Fibroblast of gingiva (primary cell): ENCODE data around the gene RNF31.
A peak's percentile ranks its signal among the peaks of the same experiment; 100 is the strongest.

Source experiments
- DNase-seq: peaks from one replicate; pipeline ENCODE4 v3.0.0-alpha.2; 2011; ENCODE audit warnings: low read depth

RNF31 gene

DNA sequence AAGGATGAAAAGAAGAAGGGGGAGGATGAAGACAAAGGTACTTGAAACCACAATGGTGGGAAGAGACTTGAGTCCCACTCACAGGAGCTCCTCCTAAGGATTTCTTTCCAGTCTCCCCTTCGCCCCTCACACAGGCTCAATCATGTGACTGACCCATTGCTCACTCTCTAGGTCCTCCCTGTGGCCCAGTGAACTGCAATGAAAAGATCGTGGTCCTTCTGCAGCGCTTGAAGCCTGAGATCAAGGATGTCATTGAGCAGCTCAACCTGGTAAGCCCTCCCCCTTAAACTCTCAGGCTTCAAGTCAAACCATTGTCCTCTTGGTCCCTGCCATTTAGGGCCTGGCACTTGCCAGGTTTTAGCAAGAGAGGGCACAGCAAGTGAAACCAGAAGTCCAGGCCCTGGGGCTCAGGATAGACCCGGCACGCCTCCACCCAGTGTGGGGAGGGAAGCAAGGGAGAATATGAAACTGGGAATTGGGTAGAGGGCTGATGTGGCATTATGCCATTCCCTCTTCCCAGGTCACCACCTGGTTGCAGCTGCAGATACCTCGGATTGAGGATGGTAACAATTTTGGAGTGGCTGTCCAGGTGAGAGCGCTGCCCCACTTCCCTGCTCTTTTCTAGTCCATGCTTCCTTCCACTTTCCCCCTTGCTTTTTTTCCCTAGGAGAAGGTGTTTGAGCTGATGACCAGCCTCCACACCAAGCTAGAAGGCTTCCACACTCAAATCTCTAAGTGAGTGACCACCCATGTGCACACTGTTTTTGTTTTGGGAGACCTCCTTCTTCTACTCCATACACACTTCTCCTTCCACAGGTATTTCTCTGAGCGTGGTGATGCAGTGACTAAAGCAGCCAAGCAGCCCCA is 9.5 kb upstream of the RNF31 start:
- no peak for DNase-seq

DNA sequence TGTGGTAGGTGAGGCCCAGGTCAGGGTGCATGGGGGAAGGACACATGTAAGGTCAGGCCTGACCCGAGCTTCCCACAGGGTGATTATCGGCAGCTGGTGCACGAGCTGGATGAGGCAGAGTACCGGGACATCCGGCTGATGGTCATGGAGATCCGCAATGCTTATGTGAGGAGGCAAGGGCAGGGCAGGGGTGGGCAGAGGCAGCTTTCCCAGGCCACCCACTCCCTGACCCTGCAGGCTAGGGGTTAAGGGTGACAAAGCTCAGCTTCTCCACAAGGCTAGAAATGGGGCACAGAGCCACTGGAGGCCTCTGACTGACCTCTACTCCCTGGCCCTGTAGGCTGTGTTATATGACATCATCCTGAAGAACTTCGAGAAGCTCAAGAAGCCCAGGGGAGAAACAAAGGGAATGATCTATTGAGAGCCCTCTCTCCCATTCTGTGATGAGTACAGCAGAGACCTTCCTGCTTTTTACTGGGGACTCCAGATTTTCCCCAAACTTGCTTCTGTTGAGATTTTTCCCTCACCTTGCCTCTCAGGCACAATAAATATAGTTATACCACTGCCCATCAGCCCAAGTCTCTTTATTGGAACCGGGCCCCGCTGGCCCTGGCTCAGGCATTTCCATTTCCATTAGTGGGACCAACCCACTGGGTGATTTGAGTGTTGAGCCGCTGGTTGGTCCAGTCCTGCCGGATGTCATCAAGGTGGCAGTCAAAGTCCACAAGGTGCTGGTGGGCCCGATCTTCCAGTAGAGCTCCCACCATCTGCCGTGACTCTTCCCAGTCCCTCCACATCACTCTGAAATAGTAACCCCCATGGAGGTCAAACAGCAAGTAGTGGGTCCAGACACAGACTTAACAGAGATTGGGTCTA is 8.7 kb upstream of the RNF31 start:
- DNase-seq = no peak

DNA sequence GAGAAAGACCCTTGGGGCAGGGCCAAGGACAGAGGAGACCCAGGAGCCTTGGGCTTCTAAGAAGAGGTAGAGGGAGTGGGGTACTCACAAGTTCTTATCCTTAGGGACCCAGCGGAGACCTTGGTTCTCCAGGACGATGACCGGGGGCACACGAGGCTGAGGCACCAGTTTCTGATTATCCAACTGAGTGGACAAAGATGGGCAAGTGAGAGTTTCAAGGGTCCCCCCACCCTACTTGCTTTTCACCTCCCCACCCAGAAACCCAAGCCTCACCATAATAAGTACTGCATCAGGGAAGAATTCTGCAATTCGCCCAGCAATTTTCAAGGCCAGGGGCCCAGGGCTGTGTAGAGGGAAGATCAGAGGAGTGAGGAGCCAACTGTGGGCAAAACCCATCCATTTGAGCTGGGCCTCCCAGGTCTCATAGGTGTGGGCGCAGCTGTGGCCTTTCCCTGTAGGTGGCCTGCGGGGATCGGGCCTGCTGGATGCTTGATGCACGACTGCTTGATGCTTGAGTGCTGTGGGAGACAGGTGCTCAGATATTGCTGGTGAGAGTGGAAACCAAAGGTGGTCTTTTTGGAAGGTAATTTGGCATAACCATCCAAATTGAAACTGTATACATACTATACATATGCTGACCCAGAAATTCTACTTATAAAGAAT is 7.9 kb upstream of the RNF31 start:
- no peak for DNase-seq

DNA sequence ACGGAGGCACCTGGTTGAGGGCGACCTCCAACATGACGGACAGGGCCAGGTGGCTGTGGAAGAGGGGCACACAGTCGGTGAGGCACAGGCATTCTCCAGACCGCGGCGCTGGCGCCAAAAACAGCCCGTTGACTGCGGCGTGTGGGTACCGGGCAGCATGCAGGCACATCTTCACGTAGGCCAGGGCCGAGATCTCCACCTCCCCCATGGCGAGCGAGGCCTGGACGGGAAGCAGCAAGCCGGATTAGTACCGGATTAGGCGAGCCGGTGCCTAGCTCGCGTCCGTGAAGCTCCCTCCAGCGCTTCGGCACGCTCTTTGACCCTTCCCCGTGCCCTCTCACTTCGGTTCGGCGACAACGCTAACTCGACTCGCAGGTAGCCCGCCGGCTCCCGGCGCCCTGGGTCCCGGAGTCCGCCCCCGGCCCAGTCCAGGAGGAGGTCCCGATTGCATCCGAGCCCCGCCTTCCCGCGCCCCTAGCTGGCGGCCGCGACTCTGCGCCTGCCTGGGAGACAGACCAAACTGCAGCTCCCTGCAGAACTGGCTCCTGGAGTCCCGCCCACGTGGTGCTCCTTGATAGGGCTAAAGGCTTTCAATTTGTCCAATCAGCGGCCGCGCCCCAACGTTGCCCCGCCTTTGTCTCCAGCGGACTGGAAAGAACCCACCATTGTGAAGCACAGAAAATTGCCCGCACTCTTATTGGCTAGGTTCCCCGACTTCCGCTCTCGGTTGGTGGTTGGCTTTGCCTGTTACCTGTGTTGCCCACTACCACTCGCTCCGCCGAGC is 6.0 kb upstream of the RNF31 start, which contains the start of gene EMC9:
Gene EMC9, minus strand, starts transcription at position 495 of the 784 bp plus-strand sequence. Its CDS starts 287 bp downstream, at position 208.
- peak; percentile 98 for DNase-seq

DNA sequence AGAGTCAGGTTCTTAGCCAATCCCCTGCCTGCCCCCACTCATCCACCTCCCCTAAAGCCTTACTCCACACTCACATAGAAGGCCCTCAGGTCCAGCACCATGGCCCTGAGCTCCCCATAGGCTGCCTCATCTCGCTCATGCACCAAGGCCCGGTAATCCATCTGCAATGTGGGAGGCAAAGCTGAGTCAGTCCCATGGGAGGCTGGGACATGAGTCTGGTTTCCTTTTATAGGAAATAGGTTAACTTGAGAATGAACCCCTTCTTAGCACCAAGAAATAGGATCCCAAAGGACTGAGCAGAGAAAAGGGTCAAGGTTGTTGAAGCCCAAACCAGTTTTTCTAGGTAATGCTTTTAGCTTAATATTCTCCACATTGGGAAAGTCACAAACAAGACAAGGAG is 3.8 kb upstream of the RNF31 start:
- DNase-seq = peak; percentile 44

DNA sequence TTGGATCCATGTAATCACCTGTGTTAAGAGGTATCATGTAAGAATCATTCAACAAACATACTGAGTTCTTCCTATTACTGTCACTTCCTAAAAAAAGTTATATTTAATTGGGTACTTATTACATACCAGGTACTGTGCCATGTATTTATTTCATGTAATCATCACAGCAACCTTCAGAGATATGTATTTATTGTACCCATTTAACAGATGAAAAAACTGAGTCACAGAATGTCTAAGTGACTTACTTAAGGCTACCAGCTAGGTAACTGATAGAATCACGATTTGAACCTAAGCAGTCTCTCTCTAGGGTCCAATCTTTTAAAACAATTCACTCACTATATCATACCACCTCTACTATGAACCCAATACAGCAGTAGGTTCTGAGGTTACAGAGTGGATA is 2.8 kb upstream of the RNF31 start:
- no peak for DNase-seq

DNA sequence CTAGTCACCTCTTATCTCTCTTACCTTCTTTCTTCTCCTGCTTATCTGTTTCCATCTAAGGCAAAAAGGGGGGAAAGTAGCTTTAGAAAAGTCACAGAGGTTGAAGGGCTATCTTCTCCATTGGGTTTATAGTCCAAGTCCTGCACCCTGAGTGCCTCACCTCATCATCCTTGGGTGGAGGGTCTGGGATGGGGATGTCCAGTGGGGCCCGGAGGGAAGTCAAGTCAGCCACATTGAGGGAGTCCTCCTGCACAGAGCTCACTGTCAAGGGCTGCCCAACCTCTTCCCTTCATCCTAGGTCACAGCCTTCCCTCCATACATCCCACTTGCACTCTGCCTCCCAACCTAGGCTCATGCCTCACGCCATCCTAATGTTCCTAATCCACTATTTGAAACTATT is 2.1 kb upstream of the RNF31 start:
- DNase-seq = no peak

DNA sequence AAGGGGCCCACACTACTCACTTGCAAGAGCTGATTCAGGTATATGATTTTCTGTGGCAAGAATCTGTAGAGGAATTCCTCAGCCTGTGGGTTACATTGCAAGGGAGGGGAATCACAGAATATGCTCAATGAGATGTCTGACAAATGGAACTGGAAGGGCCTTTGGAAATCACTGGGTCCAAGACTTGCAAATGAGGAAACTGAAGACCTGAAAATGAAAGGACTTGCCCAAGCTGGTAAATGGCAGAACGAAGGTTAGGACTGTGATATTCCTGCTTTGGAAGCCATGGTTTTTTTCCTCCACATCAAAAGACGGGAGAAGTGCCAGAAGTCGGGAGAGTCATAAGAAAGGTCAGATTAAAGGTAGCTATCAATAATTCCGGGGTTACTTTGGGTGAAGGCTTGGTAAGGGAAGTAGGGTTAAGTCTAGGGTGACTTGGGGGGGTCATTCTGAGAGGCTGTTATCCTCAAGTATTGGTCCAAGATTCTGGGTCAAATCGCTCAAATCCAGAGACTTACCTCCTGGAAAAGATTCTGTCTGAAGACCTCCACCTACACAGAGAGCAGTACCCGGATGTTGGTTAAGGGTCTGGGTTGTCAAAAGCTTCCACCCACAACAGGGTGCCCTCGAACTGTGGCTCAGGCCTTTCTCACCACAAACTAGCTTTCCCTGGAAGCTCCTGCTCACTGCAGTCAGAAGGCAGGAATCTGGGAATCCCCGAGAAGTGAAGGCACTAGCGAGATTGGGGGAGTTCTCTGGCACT is 1.4 kb upstream of the RNF31 start:
- no peak for DNase-seq

DNA sequence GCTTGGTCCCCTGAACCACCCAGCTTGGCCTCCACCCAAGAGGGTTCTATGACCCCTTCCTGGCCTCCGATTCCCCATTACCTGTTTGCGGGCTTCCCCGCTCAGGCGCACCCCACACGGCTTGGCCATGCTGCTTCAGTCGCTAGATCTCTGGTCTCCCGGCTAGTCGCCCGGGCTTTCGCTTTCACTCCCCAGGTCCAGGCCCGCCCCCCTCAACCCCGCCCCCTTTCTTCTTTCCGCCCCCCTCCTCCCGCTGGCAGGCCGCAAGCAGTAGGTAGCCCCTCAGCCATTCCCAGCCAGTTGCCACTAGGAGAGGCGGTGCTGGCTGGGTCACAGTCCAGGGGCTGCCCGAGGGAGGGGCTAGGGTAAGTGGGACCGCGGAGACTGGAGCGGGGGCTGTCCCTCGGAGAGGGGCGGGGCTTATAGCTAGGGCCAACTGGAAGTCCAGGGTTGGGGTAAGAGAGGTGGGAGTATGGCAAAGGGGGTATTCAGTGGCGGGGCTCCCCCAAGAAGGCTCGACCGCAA is 783 bp upstream of the RNF31 start, which contains the start of gene PSME2:
Gene PSME2, minus strand, starts transcription at position 158 of the 525 bp plus-strand sequence. Its CDS starts 29 bp downstream, at position 129.
- DNase-seq = peak; percentile 96

DNA sequence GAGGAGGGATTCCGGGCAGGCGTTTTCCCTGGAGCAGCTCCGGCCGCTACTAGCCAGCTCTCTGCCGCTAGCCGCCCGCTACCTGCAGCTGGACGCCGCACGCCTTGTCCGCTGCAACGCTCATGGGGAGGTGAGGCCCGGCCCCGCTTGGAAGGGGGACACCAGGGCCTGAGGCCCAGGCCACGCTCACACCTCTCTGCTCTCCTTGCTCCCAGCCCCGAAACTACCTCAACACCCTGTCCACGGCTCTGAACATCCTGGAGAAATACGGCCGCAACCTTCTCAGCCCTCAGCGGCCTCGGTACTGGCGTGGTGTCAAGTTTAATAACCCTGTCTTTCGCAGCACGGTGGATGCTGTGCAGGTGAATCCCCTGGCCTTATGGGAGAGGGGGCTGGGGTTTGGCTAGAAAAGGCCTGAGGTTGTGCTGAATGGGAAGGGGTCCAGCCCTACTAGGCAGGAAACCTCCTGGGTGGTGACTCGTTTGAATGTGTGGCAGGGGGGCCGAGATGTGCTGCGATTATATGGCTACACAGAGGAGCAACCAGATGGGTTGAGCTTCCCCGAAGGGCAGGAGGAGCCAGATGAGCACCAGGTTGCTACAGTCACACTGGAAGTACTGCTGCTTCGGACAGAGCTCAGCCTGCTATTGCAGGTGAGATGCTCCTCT is 597 bp downstream of the RNF31 start:
- DNase-seq = no peak

DNA sequence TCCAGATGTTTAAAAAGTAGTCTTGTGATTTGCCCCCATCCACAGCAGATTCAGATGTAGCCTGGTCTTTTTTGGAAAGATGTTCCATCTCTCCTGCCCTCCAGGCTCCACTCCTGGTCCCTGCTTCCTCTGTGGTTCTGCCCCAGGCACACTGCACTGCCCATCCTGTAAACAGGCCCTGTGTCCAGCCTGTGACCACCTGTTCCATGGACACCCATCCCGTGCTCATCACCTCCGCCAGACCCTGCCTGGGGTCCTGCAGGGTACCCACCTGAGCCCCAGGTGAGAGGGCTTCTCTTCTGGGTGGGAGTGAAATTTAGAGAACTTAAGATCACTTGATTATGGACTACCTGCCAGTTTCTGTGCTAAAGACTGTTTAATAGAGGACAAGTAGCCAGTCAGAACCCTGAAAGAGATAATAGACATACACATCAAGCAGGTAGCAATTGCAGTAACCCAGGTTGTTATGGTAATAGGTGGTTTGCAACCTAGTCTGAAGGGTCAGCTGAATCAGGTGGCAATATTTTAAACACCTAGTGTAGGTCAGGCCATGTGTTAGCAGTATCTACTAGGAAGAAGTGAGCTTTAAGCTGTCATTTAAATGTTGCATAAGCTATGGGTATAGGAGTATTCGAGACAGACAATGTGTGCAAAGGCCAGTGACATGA is 2.1 kb downstream of the RNF31 start:
- no peak for DNase-seq

DNA sequence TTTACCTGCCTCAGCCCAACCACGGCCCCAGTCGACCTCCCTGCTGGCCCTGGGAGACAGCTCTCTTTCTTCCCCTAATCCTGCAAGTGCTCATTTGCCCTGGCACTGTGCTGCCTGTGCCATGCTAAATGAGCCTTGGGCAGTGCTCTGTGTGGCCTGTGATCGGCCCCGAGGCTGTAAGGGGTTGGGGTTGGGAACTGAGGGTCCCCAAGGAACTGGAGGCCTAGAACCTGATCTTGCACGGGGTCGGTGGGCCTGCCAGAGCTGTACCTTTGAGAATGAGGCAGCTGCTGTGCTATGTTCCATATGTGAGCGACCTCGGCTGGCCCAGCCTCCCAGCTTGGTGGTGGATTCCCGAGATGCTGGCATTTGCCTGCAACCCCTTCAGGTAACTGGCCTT is 2.8 kb downstream of the RNF31 start:
- DNase-seq = no peak

DNA sequence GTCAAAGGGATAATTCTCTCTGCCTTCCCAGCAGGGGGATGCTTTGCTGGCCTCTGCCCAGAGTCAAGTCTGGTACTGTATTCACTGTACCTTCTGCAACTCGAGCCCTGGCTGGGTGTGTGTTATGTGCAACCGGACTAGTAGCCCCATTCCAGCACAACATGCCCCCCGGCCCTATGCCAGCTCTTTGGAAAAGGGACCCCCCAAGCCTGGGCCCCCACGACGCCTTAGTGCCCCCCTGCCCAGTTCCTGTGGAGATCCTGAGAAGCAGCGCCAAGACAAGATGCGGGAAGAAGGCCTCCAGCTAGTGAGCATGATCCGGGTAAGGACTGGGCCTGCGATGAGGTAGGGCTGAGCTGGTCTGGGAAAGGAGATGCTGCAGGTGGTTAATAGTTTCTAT is 3.3 kb downstream of the RNF31 start:
- no peak for DNase-seq

DNA sequence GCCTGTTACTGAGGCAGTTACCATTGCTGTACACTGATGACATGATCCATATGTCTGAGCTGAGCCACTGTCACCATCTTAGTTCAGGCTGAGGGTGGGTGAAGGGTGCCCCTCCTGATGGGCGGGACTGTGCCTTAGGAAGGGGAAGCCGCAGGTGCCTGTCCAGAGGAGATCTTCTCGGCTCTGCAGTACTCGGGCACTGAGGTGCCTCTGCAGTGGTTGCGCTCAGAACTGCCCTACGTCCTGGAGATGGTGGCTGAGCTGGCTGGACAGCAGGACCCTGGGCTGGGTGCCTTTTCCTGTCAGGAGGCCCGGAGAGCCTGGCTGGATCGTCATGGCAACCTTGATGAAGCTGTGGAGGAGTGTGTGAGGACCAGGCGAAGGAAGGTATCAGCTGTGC is 3.7 kb downstream of the RNF31 start:
- DNase-seq = no peak

DNA sequence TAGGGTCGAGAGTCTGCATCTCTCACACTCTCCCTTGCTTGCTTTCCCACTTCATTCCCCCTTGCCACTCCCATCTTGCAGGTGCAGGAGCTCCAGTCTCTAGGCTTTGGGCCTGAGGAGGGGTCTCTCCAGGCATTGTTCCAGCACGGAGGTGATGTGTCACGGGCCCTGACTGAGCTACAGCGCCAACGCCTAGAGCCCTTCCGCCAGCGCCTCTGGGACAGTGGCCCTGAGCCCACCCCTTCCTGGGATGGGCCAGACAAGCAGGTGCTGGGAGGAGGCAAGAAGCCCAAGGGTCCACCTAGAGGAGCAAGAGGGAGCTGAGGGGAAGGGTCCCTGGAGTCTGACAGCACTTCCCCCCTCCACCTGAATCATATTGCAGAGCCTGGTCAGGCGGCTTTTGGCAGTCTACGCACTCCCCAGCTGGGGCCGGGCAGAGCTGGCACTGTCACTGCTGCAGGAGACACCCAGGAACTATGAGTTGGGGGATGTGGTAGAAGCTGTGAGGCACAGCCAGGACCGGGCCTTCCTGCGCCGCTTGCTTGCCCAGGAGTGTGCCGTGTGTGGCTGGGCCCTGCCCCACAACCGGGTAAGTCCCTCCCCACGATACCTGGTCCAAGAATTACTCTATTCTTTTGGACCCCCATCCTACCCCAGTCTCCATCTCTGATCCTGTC is 4.2 kb downstream of the RNF31 start:
- no peak for DNase-seq

DNA sequence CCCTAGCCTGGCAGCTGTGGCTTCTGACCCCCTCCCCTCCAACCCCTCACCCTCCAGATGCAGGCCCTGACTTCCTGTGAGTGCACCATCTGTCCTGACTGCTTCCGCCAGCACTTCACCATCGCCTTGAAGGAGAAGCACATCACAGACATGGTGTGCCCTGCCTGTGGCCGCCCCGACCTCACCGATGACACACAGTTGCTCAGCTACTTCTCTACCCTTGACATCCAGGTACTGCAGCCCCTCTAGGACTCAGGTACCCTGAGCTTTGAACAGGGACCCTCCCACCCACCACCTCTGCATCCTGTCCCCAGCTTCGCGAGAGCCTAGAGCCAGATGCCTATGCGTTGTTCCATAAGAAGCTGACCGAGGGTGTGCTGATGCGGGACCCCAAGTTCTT is 7.8 kb downstream of the RNF31 start:
- DNase-seq = no peak

DNA sequence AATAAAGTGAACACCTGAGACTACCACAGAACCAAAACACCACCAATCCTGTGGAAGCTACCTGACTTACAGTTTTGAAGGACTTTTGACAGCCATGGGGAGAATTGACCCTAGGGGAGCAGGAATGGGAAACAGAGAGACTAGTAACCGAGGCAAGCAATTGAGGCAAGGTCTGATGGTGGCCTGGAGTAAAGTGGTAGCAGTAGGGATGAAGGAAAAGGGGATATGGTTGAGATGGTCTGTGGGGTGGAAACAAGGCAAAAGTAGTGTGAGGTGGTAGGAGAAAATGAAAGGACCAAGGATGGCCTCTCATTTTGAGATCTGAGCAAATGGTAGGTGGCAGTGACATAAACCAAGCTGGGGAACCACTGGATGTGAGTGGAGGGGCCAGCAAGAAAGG is 9.5 kb downstream of the RNF31 start:
- DNase-seq = no peak

DNA sequence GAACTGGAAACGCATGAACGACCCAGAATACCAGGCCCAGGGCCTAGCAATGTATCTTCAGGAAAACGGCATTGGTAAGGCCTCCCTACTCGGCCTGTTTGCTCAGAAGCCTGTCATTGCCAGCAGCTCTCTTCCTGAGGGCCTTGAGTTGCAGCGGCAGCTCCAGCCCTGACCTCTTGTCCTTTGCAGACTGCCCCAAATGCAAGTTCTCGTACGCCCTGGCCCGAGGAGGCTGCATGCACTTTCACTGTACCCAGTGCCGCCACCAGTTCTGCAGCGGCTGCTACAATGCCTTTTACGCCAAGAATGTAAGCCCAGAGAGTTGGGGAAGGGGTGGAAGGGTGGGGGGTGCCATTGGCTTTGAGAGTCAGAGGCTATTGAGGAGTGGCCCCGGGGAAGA is 10.0 kb downstream of the RNF31 start:
- DNase-seq = no peak
